Stimulated activated CD8-positive, alpha-beta memory T cell treated with anti-CD3 and anti-CD28 coated beads, Interleukin-15, amount 100 ng/mL, for 1 hour (primary cell): ENCODE data around the gene ATP6V0B.
A peak's percentile ranks its signal among the peaks of the same experiment; 100 is the strongest.

ENCODE experiments used
- DNase-seq: peaks from one replicate; pipeline ENCODE4 v3.0.0-alpha.2; 2020; ENCODE audit warnings: low read depth

ATP6V0B gene

GRCh38 chr1:43946236-43947060 lies 28.3 kb upstream of the ATP6V0B start, which contains the start of gene IPO13:
IPO13 (plus strand) TSS chr1:43946950; CDS start chr1:43947601, 651 bp downstream.
- DNase-seq: peak; percentile 88

GRCh38 chr1:43947061-43947873 lies 27.5 kb upstream of the ATP6V0B start:
- DNase-seq: no peak

GRCh38 chr1:43947874-43948437 lies 26.8 kb upstream of the ATP6V0B start:
- no peak for DNase-seq

- no peak for DNase-seq
Measured at GRCh38 chr1:43949678-43950077, 25.1 kb upstream of the ATP6V0B start.

GRCh38 chr1:43951021-43951985 lies 23.5 kb upstream of the ATP6V0B start:
- no peak for DNase-seq

DNA sequence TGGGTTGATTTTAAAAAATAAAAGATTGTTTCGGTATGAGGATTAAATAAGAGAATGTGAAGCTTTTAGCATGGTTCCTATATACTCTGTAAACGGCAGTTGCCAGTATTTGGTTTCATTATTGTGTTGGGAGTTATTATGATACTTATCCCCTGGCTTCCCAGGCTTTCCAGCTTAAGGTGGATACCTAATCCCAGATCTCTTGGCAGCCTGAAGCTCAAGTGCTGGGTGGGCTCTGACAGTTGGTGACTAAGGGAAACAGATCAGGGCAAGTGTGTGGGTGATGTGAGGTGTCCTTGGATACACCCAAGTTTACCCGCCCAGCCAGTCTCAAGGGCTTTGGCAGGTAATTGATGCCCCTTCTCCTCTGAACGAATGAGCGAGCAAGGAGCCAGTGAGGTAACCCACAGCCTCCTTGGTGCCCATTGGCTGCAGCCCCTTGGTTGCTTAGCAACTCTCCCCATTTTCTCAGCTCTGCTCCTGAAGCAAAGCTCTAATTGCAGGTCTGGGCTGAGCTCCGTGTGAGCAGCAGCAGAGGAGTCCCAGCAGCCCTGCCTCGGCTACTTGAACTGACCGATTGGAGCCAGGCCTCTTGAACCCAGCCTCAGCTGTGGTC lies 21.9 kb upstream of the ATP6V0B start:
- no peak for DNase-seq

DNA sequence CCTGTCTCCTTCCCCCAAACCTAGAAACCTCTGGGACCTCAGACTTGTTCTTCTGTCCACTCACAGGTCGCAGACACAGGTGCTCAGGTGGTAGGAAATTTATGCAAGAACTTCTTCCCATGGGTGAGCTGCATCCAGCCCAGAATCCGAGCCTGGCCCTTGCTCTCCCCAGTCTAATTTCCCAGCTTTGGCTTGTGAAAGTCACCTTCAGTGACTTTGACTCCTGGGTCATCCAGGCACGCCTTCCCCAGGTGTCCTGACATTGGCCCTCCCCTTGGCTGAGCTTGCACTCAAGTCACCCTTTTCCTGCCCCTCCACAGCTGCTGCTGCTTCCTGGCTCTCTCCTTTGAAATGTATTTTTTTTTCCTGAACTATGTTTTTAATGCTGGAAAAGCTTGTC lies 21.4 kb upstream of the ATP6V0B start:
- DNase-seq: no peak

DNA sequence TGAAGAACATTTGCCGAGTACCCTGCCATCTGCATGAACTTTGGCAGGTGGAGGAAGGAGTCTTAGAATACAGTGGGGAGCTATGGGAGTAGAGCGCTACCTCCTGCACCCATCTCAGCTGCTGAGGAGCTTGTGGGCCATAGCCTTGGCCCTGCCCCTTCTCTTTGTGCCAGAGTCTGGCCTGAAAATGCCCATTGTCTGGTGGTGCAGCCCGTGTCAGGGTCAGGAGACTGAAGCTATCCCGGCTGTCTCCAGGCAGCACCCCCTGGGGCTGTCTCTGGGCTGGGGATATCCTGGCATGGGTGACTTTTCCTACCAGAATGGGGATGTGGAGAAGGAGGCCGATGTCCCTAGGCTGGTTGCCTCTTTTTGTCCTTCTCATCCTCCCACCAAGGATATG lies 20.7 kb upstream of the ATP6V0B start:
- no peak for DNase-seq

DNA sequence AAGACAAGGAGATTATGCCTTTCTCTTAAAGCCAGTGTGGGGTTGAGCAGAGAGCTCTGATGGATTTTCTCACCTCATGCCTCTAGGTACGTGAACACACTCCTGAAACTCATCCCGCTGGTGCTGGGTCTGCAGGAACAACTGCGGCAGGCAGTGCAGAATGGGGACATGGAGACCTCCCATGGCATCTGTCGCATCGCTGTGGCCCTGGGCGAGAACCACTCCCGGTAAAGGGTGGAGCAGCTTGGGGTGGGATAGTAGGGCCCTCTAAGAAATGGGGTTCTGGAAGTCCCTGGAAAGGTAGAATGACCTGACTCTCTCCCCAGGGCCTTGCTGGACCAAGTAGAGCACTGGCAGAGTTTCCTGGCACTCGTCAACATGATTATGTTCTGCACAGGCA lies 18.5 kb upstream of the ATP6V0B start:
- DNase-seq: no peak

- DNase-seq: no peak
Measured at GRCh38 chr1:43957407-43958040, 17.2 kb upstream of the ATP6V0B start.

DNA sequence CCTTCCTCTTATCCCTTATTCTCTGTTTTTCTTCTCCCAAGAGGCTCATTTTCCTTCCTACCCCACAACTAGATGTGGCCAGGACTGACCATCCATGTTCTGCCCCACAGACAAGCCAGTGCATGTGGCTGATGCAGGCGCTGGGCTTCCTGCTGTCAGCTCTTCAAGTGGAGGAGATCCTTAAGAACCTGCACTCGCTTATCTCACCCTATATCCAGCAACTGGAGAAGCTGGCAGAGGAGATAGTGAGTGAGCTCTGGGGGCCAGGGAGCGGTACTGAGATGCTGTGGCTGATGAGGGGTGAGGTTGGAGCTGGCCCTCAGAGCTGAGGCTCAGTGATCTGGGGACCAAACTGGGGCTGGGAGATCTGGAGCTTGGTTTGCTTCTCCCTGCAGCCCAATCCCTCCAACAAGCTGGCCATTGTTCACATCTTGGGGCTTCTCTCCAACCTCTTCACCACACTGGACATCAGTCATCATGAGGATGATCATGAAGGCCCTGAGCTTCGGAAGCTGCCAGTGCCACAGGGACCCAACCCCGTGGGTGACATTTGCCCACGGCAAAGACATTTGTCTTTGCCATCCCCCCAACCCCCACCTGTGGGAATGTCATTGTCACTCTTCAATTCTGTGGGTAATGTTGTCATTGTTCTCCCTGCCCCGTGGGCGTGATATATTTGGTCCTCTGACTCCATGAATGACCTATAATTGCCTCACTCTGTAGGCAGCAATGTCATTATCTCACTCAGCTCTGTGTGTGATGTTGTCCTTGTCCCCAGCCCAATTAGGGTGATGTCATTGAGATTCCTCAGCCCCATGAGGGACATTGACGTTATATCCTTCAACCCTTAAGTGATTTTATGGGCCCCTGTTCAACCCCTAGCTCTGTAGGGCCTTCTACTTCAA lies 16.2 kb upstream of the ATP6V0B start:
- DNase-seq: no peak

- DNase-seq: no peak
Measured at GRCh38 chr1:43960798-43961197, 14.0 kb upstream of the ATP6V0B start.

- DNase-seq: no peak
Measured at GRCh38 chr1:43961692-43962091, 13.1 kb upstream of the ATP6V0B start.

- no peak for DNase-seq
Measured at GRCh38 chr1:43962324-43962723, 12.4 kb upstream of the ATP6V0B start.

DNA sequence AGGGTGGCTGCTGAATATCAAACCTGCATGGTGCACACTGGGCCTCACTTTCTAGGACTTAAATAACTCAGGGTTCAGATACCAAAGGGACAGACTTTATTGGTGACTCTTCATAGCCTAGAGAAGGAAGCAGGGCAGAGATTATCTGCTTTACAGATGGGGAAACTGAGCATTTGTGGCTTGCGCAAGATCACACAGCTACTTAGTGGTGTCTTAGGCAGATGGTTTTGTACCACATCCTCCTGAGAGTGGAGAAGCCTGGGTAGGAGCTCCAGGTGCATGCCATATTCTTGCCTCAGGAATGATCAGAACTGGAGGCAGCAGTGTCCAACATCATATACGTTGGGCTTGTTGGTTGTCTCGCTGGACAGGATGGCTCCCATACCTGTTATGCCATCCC lies 11.8 kb upstream of the ATP6V0B start:
- DNase-seq: no peak

GRCh38 chr1:43963890-43964289 lies 10.9 kb upstream of the ATP6V0B start:
- no peak for DNase-seq

DNA sequence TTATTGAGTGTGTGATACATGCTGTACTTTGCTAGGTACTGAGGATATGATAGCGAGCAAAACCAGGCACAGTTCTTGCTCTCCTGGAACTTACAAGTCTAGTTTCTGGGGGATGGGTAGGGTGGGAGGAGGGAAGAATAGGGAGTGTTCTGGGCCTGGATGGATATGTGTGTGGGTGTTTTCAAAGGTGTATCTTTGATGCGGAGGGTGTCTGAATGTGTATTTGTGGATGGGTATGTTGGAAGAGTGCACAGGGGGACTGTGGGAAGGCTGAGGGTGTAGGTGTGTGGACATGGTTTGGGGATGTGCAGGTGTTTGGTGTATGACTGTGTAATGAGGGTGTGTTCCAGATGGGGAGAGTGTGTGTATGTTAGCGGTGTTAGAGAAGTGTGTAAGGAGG lies 9.4 kb upstream of the ATP6V0B start:
- DNase-seq: no peak

DNA sequence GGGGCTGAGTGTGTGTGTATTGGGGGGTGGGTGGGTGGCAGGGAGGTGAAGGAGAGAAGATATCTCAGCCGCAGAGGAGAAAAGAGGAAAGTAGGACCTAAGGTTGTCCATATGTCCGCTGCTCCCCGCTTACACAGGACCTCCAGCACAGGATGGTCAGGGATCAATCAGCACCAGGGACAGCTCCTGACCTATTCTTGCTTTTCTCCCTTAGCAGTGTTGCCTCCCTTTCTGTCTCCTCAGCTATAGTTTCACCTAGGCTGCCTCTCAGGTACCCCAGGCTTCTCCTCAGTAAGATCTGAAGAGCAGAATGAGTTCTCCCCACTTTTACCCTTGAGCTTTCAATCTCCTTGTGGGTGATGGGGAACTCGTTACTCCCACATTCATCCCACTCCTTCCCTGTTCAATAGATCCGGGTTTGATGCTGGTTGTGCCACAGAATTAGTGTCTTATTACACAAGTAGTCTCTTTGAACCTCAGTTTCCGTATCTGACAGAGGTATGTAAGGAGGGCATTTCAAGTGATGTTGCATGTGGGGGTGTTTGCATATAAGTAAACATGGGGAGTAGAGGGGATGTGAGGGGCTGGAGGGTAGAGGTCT lies 6.3 kb upstream of the ATP6V0B start:
- no peak for DNase-seq

- DNase-seq: no peak
Measured at GRCh38 chr1:43969416-43969745, 5.4 kb upstream of the ATP6V0B start.
